ENCODE results near the gene ALDH18A1. TPM values are rescaled to one million over a fixed set of nuclear protein-coding genes. Genes with fewer than 3 reads are reported as not detected.

Gene ALDH18A1
- total RNA-seq, 2 donors from 2014 or later, result 81.0 to 130 TPM

DNA sequence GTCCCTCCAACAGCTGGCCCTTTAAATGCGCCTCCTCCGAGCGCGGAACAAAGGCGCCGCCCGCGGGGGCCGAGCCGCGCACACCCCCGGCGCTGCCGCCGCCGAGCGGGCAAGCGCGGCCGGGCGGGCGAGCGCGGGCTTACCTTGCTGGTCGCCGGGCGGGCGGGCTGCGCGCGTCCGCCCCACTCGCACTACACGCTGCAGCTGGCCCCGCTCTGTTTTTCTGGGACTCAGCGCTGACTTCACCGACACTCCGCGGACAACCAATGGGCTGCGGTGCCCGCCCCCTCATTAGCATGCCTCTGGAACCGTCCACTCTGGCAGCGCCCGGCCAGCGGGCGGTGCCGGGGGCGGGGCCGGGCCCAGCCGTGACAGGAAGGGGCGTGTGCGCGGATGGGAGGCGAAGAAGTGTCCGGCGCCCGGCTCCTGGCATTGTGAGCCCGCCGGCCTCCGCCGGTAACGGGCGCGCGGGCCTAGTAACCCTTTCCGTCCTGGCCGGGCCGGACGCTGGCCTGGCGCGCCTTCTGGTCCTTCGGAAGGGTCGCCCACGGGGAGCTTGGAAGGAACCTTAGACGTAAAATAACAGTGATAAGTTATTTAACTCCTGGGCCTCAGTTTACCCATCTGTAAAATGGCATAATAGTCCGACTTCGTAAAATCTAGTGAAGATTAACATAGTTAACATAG is 95.2 kb downstream of the ALDH18A1 start, which contains the start of gene SORBS1:
Gene SORBS1 (minus strand): TSS at position 195 of the 687 bp plus-strand sequence. CDS start 120,236 bp downstream, outside the sequence.
- DNase-seq, result peak; percentile 98
- H3K4me1 ChIP-seq (ENCODE audit: control insufficient read depth, insufficient read depth, low read length), result peaks cover 6% of the 10 kb centered on the region
- peaks cover 38% of the 10 kb centered on the region for H3K4me1 Mint-ChIP-seq
- 1 to 3% methylated on average over 30 to 77 of the region's 77 CpGs for WGBS, 2 experiments (ENCODE audit: insufficient coverage in 1 of 2, insufficient read length in 1 of 2)
- H3K4me3 ChIP-seq (ENCODE audit: low read length), result peak within 1 kb of the TSS; percentile 89
- H3K27me3 Mint-ChIP-seq (ENCODE audit: insufficient read depth), result peaks cover 10% of the 10 kb centered on the region
- TF ChIP-seq, protein P1, sequence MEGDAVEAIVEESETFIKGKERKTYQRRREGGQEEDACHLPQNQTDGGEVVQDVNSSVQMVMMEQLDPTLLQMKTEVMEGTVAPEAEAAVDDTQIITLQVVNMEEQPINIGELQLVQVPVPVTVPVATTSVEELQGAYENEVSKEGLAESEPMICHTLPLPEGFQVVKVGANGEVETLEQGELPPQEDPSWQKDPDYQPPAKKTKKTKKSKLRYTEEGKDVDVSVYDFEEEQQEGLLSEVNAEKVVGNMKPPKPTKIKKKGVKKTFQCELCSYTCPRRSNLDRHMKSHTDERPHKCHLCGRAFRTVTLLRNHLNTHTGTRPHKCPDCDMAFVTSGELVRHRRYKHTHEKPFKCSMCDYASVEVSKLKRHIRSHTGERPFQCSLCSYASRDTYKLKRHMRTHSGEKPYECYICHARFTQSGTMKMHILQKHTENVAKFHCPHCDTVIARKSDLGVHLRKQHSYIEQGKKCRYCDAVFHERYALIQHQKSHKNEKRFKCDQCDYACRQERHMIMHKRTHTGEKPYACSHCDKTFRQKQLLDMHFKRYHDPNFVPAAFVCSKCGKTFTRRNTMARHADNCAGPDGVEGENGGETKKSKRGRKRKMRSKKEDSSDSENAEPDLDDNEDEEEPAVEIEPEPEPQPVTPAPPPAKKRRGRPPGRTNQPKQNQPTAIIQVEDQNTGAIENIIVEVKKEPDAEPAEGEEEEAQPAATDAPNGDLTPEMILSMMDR (conservative IDR thresholded peaks at IDR 0.05), result no peak
- no peaks in the 10 kb centered on the region for H3K9me3 ChIP-seq (ENCODE audit: control insufficient read depth, low read length)
- H3K27ac Mint-ChIP-seq, result peak within 1 kb of the TSS; percentile 94
- no peak within 1 kb of the TSS for H3K27ac ChIP-seq (ENCODE audit: low read depth, low read length)
- H3K27me3 ChIP-seq (ENCODE audit: control insufficient read depth, insufficient read depth, low read length, poor library complexity, severe bottlenecking), result peaks cover 12% of the 10 kb centered on the region
- no peaks in the 10 kb centered on the region for H3K9me3 Mint-ChIP-seq
- H3K4me3 Mint-ChIP-seq, result peak within 1 kb of the TSS; percentile 91
- H3K36me3 ChIP-seq (ENCODE audit: control insufficient read depth, insufficient read depth, low read length), result no peaks in the 10 kb centered on the region
- no peaks in the 10 kb centered on the region for H3K36me3 Mint-ChIP-seq (ENCODE audit: low read depth)
- peak within 1 kb of the TSS; percentile 52 for H3K9ac ChIP-seq (ENCODE audit: extremely low read depth, low read length, poor library complexity, severe bottlenecking)

DNA sequence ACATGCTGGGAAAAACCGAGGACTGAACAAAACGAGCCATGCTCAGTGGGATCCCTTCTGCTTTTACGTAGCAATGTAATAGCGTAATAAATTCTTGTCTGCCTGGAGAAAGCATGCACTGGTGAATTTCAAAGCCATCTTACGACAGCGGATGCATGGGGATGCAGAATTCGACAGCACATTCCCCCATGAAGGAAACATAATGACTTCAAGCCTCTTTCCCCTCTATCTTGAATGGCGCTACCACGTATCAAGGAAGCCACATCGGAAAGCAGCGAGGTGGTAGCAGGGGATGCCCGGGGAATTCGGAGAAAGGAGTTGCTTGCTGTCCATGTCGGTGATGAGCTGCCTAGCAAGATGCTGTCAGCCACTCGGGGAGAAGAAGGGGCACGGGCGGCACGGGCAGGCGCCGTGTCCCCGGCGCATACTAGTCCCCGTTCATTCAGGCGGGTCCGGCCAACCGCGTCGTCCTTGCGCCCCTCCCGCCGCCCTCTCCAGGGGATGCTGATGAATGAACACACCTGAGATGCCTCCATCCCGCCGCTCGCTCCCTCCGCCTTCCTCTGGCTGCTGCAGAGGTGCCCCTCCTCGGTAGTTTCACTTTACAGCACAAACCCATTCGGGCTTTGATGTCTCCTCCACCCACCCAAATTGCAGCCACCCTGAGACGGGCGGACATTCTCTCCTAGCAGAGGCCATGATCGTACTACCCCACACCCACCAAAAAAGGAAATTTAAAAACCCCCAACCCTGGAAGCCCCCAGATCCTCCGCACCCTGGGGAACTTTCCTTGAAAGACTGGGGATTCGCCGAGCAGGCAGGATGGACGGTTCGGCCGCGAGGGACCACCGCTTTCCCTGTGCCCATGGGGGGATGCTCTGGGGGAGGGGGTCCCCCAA is 96.0 kb downstream of the ALDH18A1 start:
- peaks cover 43% of the 10 kb centered on the region for H3K4me1 Mint-ChIP-seq

DNA sequence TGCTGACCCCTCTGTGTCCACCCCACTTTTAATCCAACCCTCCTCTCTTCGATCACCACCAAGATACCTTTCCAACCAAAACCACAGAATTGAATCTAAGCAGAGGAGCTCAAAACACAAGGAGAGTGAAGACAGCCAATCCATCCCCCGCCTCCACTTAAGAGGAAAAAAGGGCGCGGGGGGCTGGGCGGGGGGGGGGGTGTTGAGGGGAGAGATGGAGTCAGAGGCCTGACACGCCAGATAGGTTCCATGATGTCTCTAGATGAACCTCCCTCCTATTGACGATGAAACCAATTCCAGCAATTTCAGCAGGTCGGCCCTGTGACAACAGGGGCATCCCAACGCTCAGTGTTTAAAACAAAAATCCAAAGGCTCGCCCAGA is 96.6 kb downstream of the ALDH18A1 start:
- H3K4me3 Mint-ChIP-seq, result peak overlapping the region; percentile 91
- Histone ChIP-seq H3K4me1 (ENCODE audit: control insufficient read depth, insufficient read depth, low read length) (peaks cover 6% of the 10 kb centered on the region), H3K27me3 (ENCODE audit: control insufficient read depth, insufficient read depth, low read length, poor library complexity, severe bottlenecking) (peaks cover 12% of the 10 kb centered on the region), H3K27ac (ENCODE audit: low read depth, low read length) (no peak overlapping the region), H3K36me3 (ENCODE audit: control insufficient read depth, insufficient read depth, low read length) (no peaks in the 10 kb centered on the region), H3K4me3 (ENCODE audit: low read length) (peak overlapping the region; percentile 89), H3K9me3 (ENCODE audit: control insufficient read depth, low read length) (no peaks in the 10 kb centered on the region), H3K9ac (ENCODE audit: extremely low read depth, low read length, poor library complexity, severe bottlenecking) (no peak overlapping the region)
- DNase-seq, result no peak
- no peaks in the 10 kb centered on the region for H3K36me3 Mint-ChIP-seq (ENCODE audit: low read depth)
- 10 to 22% methylated on average over 5 to 6 of the region's 10 CpGs for WGBS, 2 experiments (ENCODE audit: insufficient coverage in 1 of 2, insufficient read length in 1 of 2)
- no peaks in the 10 kb centered on the region for H3K9me3 Mint-ChIP-seq
- peaks cover 46% of the 10 kb centered on the region for H3K4me1 Mint-ChIP-seq
- TF ChIP-seq, protein P1 (conservative IDR thresholded peaks at IDR 0.05), result no peak
- H3K27me3 Mint-ChIP-seq (ENCODE audit: insufficient read depth), result peaks cover 10% of the 10 kb centered on the region
- H3K27ac Mint-ChIP-seq, result peak overlapping the region; percentile 94

More for the DNA sequence above, 96.0 kb downstream of the ALDH18A1 start:
- H3K4me1 ChIP-seq (ENCODE audit: control insufficient read depth, insufficient read depth, low read length), result peaks cover 6% of the 10 kb centered on the region
- peak overlapping the region; percentile 94 for H3K27ac Mint-ChIP-seq
- peaks cover 10% of the 10 kb centered on the region for H3K27me3 Mint-ChIP-seq (ENCODE audit: insufficient read depth)
- no peak overlapping the region for H3K27ac ChIP-seq (ENCODE audit: low read depth, low read length)
- no peaks in the 10 kb centered on the region for H3K36me3 ChIP-seq (ENCODE audit: control insufficient read depth, insufficient read depth, low read length)
- TF ChIP-seq, protein P1 (conservative IDR thresholded peaks at IDR 0.05), result no peak
- peak; percentile 88 for DNase-seq
- WGBS, 2 experiments (ENCODE audit: insufficient coverage in 1 of 2, insufficient read length in 1 of 2), result 0 to 1% methylated on average over 20 to 48 of the region's 48 CpGs
- no peaks in the 10 kb centered on the region for H3K9me3 Mint-ChIP-seq
- H3K4me3 ChIP-seq (ENCODE audit: low read length), result peak overlapping the region; percentile 89
- no peaks in the 10 kb centered on the region for H3K36me3 Mint-ChIP-seq (ENCODE audit: low read depth)
- H3K27me3 ChIP-seq (ENCODE audit: control insufficient read depth, insufficient read depth, low read length, poor library complexity, severe bottlenecking), result peaks cover 12% of the 10 kb centered on the region
- peak overlapping the region; percentile 91 for H3K4me3 Mint-ChIP-seq
- no peaks in the 10 kb centered on the region for H3K9me3 ChIP-seq (ENCODE audit: control insufficient read depth, low read length)
- H3K9ac ChIP-seq (ENCODE audit: extremely low read depth, low read length, poor library complexity, severe bottlenecking), result peak overlapping the region; percentile 52
